CD14-positive monocyte (primary cell): ENCODE measurements around the gene ZCCHC17. TPM values are rescaled to one million over a fixed set of nuclear protein-coding genes. Genes with fewer than 3 reads are reported as not detected.
A peak's percentile ranks its signal among the peaks of the same experiment; 100 is the strongest.

Experiments used
- DNase-seq, 3 donors: peaks; one replicate each; pipeline ENCODE4 v3.0.0-alpha.2; 2011 to 2022
- H2AFZ ChIP-seq: 2 replicates; pipeline ENCODE4 v1.6.0; 2012; ENCODE audit warnings: mild to moderate bottlenecking, low read depth, low read length, inconsistent platforms; ENCODE audit not compliant: insufficient read depth, poor library complexity, severe bottlenecking
- H3K27ac ChIP-seq, 2 donors: 1 replicate in 1 of 2; 2 replicates in 1 of 2; pipeline ENCODE4 v1.5.1; 2012 to 2013; ENCODE audit warnings: low read length in 2 of 2, control low read depth in 1 of 2, inconsistent platforms in 1 of 2, low read depth in 1 of 2, mild to moderate bottlenecking in 1 of 2
- H3K27me3 ChIP-seq, 2 donors: one replicate each; pipeline versions ENCODE4 v1.6.0 to v1.6.1; 2011 to 2013; ENCODE audit warnings: low read length in 2 of 2; ENCODE audit not compliant: control insufficient read depth in 2 of 2, insufficient read depth in 2 of 2
- H3K36me3 ChIP-seq, 2 donors: replicated peaks in 1 of 2; 1 replicate in 1 of 2; 2 replicates in 1 of 2; pipeline versions ENCODE4 v1.5.1 to v1.6.1; 2012 to 2013; ENCODE audit warnings: low read length in 2 of 2, control low read depth in 1 of 2, inconsistent platforms in 1 of 2, mild to moderate bottlenecking in 1 of 2; ENCODE audit not compliant: insufficient read depth in 2 of 2, control insufficient read depth in 1 of 2
- H3K4me1 ChIP-seq, 2 donors: 1 replicate in 1 of 2; 2 replicates in 1 of 2; pipeline versions ENCODE4 v1.5.1 to v1.6.1; 2012 to 2013; ENCODE audit warnings: low read length in 2 of 2, control low read depth in 1 of 2, inconsistent platforms in 1 of 2, mild to moderate bottlenecking in 1 of 2, moderate library complexity in 1 of 2; ENCODE audit not compliant: insufficient read depth in 2 of 2, control insufficient read depth in 1 of 2
- H3K4me2 ChIP-seq: replicated peaks from 2 replicates; pipeline ENCODE3; 2012; ENCODE audit warnings: low read length, moderate library complexity, mild to moderate bottlenecking; ENCODE audit not compliant: poor library complexity, severe bottlenecking; ENCODE audit errors: extremely low read depth
- H3K4me3 ChIP-seq, 3 experiments: fragments of 200-600 bp in 1 of 3; sonication (generic) in 1 of 3; replicated peaks in 1 of 3; 1 replicate in 2 of 3; 2 replicates in 1 of 3; pipeline ENCODE4 v1.5.1; 2011 to 2013; ENCODE audit warnings: low read length in 3 of 3, mild to moderate bottlenecking in 3 of 3, control low read depth in 2 of 3, low read depth in 2 of 3, inconsistent platforms in 1 of 3, moderate library complexity in 1 of 3
- H3K79me2 ChIP-seq: 2 replicates; pipeline ENCODE4 v1.6.0; 2012; ENCODE audit warnings: mild to moderate bottlenecking, control low read depth, inconsistent platforms, low read length, moderate library complexity; ENCODE audit not compliant: insufficient read depth
- H3K9ac ChIP-seq: 2 replicates; pipeline ENCODE4 v1.6.0; 2017; ENCODE audit warnings: low read length, mild to moderate bottlenecking; ENCODE audit not compliant: insufficient read depth, poor library complexity, severe bottlenecking
- H3K9me3 ChIP-seq, 2 donors: replicated peaks in 1 of 2; 1 replicate in 1 of 2; 2 replicates in 1 of 2; pipeline versions ENCODE4 v1.5.1 to v1.6.1; 2012 to 2013; ENCODE audit warnings: low read length in 2 of 2, control low read depth in 1 of 2; ENCODE audit not compliant: control insufficient read depth in 1 of 2, insufficient read depth in 1 of 2
- H4K20me1 ChIP-seq: 2 replicates; pipeline ENCODE4 v1.6.0; 2012; ENCODE audit warnings: mild to moderate bottlenecking, low read length, control low read depth, moderate library complexity; ENCODE audit not compliant: insufficient read depth
- H3K27ac Mint-ChIP-seq, 7 donors: one replicate each; pipeline ENCODE4 v1.8.0; 2020; ENCODE audit warnings: mild to moderate bottlenecking in 7 of 7, mixed read lengths in 7 of 7, moderate library complexity in 6 of 7, inconsistent platforms in 2 of 7
- H3K27me3 Mint-ChIP-seq, 3 donors: one replicate each; pipeline ENCODE4 v1.8.0; 2021 to 2022; ENCODE audit warnings: low read depth in 3 of 3, mild to moderate bottlenecking in 3 of 3, mixed read lengths in 3 of 3, moderate library complexity in 3 of 3, inconsistent platforms in 1 of 3
- H3K36me3 Mint-ChIP-seq, 2 donors: one replicate each; pipeline ENCODE4 v1.8.0; 2020; ENCODE audit warnings: mixed read lengths in 2 of 2, inconsistent platforms in 1 of 2, mild to moderate bottlenecking in 1 of 2
- H3K4me1 Mint-ChIP-seq: one replicate; pipeline ENCODE4 v1.8.0; 2020; ENCODE audit warnings: mild to moderate bottlenecking, mixed read lengths
- H3K4me3 Mint-ChIP-seq, 2 donors: one replicate each; pipeline ENCODE4 v1.8.0; 2020; ENCODE audit warnings: mild to moderate bottlenecking in 2 of 2, mixed read lengths in 2 of 2, moderate library complexity in 1 of 2
- H3K9me3 Mint-ChIP-seq, 7 donors: one replicate each; pipeline ENCODE4 v1.8.0; 2020 to 2022; ENCODE audit warnings: mixed read lengths in 7 of 7, mild to moderate bottlenecking in 6 of 7, moderate library complexity in 6 of 7, inconsistent platforms in 2 of 7
- CTCF ChIP-seq: fragments of 200-600 bp; IDR thresholded peaks from one replicate; pipeline ENCODE4 v1.8.0; 2022; ENCODE audit warnings: antibody characterized with exemption, mild to moderate bottlenecking
- WGBS: methylation state at CpG from one replicate; pipeline ENCODE4 v1.1.5; 2013; ENCODE audit warnings: missing lambda C conversion rate; ENCODE audit not compliant: insufficient coverage; 5-methylcytosine and 5-hydroxymethylcytosine counted together
- intact Hi-C, 2 donors: fragments of 100-400 bp; cut with micrococcal nuclease; formaldehyde crosslinking; loops; one replicate each; pipeline versions ENCODE4 v1.15.0 to v1.15.1; 2023
- polyA plus RNA-seq, 3 donors: library from polyadenylated mRNA; depleted of rRNA in 1 of 3; unstranded in 2 of 3; stranded (reverse) in 1 of 3; fragments of 300-500 nt in 2 of 3; fragments of >200 nt in 1 of 3; fragmentation: Illumina TruSeq in 2 of 3; gene quantifications; 1 replicate in 2 of 3; 2 replicates in 1 of 3; pipeline ENCODE4 v1.2.3, GENCODE V29; 2012 to 2021

ZCCHC17 gene
- polyA plus RNA-seq, 3 donors: 17.0 to 32.3 (median 29.3) TPM

GRCh38 chr1:31266547-31266946 lies 30.3 kb upstream of the ZCCHC17 start:
- Mint-ChIP-seq H3K9me3 (no peaks in the 10 kb centered on the region), H3K4me3 (no peak overlapping the region), H3K27ac (peak overlapping the region in 1 of 7 donors; percentile 41), H3K4me1 (peaks cover 6% of the 10 kb centered on the region), H3K36me3 (peaks cover 81 to 94% of the 10 kb centered on the region in 2 donors), H3K27me3 (no peaks in the 10 kb centered on the region)
- H3K9ac ChIP-seq: no peak overlapping the region
- H3K27me3 ChIP-seq: no peaks in the 10 kb centered on the region
- DNase-seq: no peak
- no peak overlapping the region for H3K27ac ChIP-seq
- no peak overlapping the region for H2AFZ ChIP-seq
- H3K4me2 ChIP-seq: no peak overlapping the region
- no peaks in the 10 kb centered on the region for H3K9me3 ChIP-seq
- no peaks in the 10 kb centered on the region for H4K20me1 ChIP-seq
- H3K79me2 ChIP-seq: no peaks in the 10 kb centered on the region
- no peak overlapping the region for H3K4me3 ChIP-seq
- intact Hi-C loops: no loop called here
- TF ChIP-seq CTCF: no peak
- WGBS: no CpG with 5 or more reads among the region's 2 CpGs
- H3K4me1 ChIP-seq: no peaks in the 10 kb centered on the region
- peaks cover 77 to 100% of the 10 kb centered on the region in 2 donors for H3K36me3 ChIP-seq

- Histone ChIP-seq H3K4me3 (no peak overlapping the region), H3K4me2 (no peak overlapping the region), H3K9me3 (no peaks in the 10 kb centered on the region), H4K20me1 (no peaks in the 10 kb centered on the region), H3K27ac (no peak overlapping the region), H3K9ac (no peak overlapping the region), H3K27me3 (no peaks in the 10 kb centered on the region), H3K4me1 (no peaks in the 10 kb centered on the region), H3K36me3 (peaks cover 84 to 99% of the 10 kb centered on the region in 2 donors), H3K79me2 (no peaks in the 10 kb centered on the region), H2AFZ (no peak overlapping the region)
- Mint-ChIP-seq H3K27me3 (no peaks in the 10 kb centered on the region), H3K4me3 (no peak overlapping the region), H3K4me1 (no peaks in the 10 kb centered on the region), H3K9me3 (no peaks in the 10 kb centered on the region), H3K36me3 (peaks cover 65 to 84% of the 10 kb centered on the region in 2 donors), H3K27ac (no peak overlapping the region)
- DNase-seq: no peak
- WGBS: no CpG with 5 or more reads among the region's 3 CpGs
- TF ChIP-seq CTCF: no peak
- intact Hi-C loops: no loop called here
These were observed 24.5 kb upstream of the ZCCHC17 start for GRCh38 chr1:31272369-31272768.
